ENCODE results near the gene OR4D2. TPM values are rescaled to one million over a fixed set of nuclear protein-coding genes. Genes with fewer than 3 reads are reported as not detected.

The OR4D2 gene
- polyA plus RNA-seq, 1 donor (not counting 4 experiments of a cell fraction or from before 2014, with no cell fraction given): not detected

DNA sequence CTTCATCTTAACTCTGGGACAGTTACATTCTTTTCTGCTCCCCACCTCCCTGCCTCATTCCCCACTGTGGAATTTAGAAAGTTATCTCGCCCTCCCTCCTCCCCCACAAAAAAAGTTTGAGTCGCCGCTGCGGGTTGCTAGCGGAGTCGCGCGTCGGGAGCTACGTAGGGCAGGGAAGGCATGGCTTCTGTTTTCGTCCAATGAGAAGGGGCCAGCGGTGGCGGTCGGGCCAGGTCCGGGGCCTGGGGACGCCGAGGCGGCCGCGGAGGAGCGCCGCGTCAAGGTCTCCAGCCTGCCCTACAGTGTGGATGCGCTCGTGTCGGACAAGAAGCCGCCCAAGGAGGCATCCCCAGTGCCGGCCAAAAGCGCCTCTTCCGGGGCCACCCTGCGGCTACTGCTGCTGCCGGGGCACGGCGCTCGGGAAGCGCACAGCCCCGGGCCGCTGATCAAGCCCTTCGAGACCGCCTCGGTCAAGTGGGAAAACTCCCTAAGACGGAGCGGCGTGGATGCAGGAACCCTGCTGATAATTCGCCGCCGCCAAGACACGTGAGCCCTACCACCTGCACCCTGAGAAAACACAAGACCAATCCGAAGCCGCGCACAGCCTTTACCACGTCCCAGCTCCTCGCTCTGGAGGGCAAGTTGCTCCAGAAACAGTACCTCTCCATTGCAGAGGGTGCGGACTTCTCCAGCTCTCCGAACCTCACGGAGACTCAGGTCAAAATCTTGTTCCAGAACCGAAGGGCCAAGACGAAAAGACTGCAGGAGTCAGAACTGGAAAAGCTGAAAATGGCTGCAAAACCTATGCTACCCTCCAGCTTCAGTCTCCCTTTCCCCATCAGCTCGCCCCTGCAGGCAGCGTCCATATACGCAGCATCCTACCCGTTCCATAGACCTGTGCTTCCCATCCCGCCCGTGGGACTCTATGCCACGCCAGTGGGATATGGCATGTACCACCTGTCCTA, 9.7 kb upstream of the OR4D2 start:
- H3K9me1 ChIP-seq (ENCODE audit: control insufficient read depth, extremely low read depth, insufficient read depth, low read length): no peaks in the 10 kb centered on the region
- peaks cover 48% of the 10 kb centered on the region for H3K27me3 ChIP-seq (ENCODE audit: control insufficient read depth, extremely low read depth, insufficient read depth, low read length)
- H3K9me3 ChIP-seq (ENCODE audit: control insufficient read depth, low read depth, low read length): no peaks in the 10 kb centered on the region
- H2AFZ ChIP-seq (ENCODE audit: control insufficient read depth, low read length): no peak overlapping the region
- TF ChIP-seq EZH2 (IDR thresholded peaks at IDR 0.05; ENCODE audit: low read length): peak; percentile 69
- TF ChIP-seq, protein P1, sequence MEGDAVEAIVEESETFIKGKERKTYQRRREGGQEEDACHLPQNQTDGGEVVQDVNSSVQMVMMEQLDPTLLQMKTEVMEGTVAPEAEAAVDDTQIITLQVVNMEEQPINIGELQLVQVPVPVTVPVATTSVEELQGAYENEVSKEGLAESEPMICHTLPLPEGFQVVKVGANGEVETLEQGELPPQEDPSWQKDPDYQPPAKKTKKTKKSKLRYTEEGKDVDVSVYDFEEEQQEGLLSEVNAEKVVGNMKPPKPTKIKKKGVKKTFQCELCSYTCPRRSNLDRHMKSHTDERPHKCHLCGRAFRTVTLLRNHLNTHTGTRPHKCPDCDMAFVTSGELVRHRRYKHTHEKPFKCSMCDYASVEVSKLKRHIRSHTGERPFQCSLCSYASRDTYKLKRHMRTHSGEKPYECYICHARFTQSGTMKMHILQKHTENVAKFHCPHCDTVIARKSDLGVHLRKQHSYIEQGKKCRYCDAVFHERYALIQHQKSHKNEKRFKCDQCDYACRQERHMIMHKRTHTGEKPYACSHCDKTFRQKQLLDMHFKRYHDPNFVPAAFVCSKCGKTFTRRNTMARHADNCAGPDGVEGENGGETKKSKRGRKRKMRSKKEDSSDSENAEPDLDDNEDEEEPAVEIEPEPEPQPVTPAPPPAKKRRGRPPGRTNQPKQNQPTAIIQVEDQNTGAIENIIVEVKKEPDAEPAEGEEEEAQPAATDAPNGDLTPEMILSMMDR (optimal IDR thresholded peaks at IDR 0.05 in 1 of 3, IDR thresholded peaks at IDR 0.05 in 1 of 3, conservative IDR thresholded peaks at IDR 0.05 in 1 of 3; ENCODE audit: extremely low read depth in 1 of 3, insufficient read depth in 2 of 3, low read length in 3 of 3): no peak
- DNase-seq (ENCODE audit: low read depth, low spot score) (no peak), FAIRE-seq (no peak)
- H3K36me3 ChIP-seq (ENCODE audit: control insufficient read depth in 2 of 2, extremely low read depth in 1 of 2, insufficient read depth in 2 of 2, low read length in 2 of 2): no peaks in the 10 kb centered on the region
- dilution Hi-C loops (cut with MboI; ENCODE audit: extremely low pct_ligation_motif_present, low sequenced_read_pairs): no loop called here
- H3K4me3 ChIP-seq (ENCODE audit: control insufficient read depth in 2 of 3, extremely low read depth in 1 of 3, insufficient read depth in 2 of 3, low read depth in 1 of 3, low read length in 3 of 3): peak overlapping the region in 2 of 3 experiments; percentile 4 to 17
- no peak overlapping the region for H3K27ac ChIP-seq (ENCODE audit: control insufficient read depth, insufficient read depth, low read length)
- peaks cover 2% of the 10 kb centered on the region for H3K4me1 ChIP-seq (ENCODE audit: control insufficient read depth, extremely low read depth, insufficient read depth, low read length)
- H3K9ac ChIP-seq (ENCODE audit: control insufficient read depth, extremely low read depth, insufficient read depth, low read length): no peak overlapping the region
- H4K20me1 ChIP-seq (ENCODE audit: control insufficient read depth, extremely low read depth, insufficient read depth, low read length): no peaks in the 10 kb centered on the region
- peak overlapping the region; percentile 61 for H3K4me2 ChIP-seq (ENCODE audit: control insufficient read depth, extremely low read depth, insufficient read depth, low read depth, low read length)
- no peaks in the 10 kb centered on the region for H3K79me2 ChIP-seq (ENCODE audit: control insufficient read depth, insufficient read depth, low read length)

DNA sequence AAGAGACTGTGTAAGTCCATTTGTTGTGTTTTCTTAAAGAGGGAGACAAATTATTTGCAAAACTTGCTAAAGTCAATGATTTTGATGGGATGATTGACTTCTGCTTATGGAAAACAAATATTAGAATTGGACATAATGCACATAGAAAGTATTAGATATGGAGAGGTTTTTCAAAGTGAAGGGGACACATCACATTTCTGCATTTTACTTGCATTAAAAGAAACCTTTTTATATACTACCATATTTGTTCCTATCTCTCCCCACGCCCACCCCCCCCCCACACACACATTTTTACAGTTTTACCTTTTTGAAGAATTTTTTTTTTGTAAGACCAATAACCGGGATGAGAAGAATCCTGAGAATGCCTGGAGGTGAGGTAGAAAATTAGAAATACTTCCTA, 8.6 kb upstream of the OR4D2 start:
- peaks cover 2% of the 10 kb centered on the region for H3K4me1 ChIP-seq (ENCODE audit: control insufficient read depth, extremely low read depth, insufficient read depth, low read length)
- peaks cover 52% of the 10 kb centered on the region for H3K27me3 ChIP-seq (ENCODE audit: control insufficient read depth, extremely low read depth, insufficient read depth, low read length)
- H3K9me3 ChIP-seq (ENCODE audit: control insufficient read depth, low read depth, low read length): no peaks in the 10 kb centered on the region
- FAIRE-seq (no peak), DNase-seq (ENCODE audit: low read depth, low spot score) (no peak)
- H3K9ac ChIP-seq (ENCODE audit: control insufficient read depth, extremely low read depth, insufficient read depth, low read length): no peak overlapping the region
- TF ChIP-seq, protein P1 (optimal IDR thresholded peaks at IDR 0.05 in 1 of 3, IDR thresholded peaks at IDR 0.05 in 1 of 3, conservative IDR thresholded peaks at IDR 0.05 in 1 of 3; ENCODE audit: extremely low read depth in 1 of 3, insufficient read depth in 2 of 3, low read length in 3 of 3): no peak
- no peak for TF ChIP-seq EZH2 (IDR thresholded peaks at IDR 0.05; ENCODE audit: low read length)
- H2AFZ ChIP-seq (ENCODE audit: control insufficient read depth, low read length): no peak overlapping the region
- dilution Hi-C loops (cut with MboI; ENCODE audit: extremely low pct_ligation_motif_present, low sequenced_read_pairs): no loop called here
- H4K20me1 ChIP-seq (ENCODE audit: control insufficient read depth, extremely low read depth, insufficient read depth, low read length): no peaks in the 10 kb centered on the region
- H3K79me2 ChIP-seq (ENCODE audit: control insufficient read depth, insufficient read depth, low read length): no peaks in the 10 kb centered on the region
- no peak overlapping the region for H3K4me3 ChIP-seq (ENCODE audit: control insufficient read depth in 2 of 3, extremely low read depth in 1 of 3, insufficient read depth in 2 of 3, low read depth in 1 of 3, low read length in 3 of 3)
- H3K4me2 ChIP-seq (ENCODE audit: control insufficient read depth, extremely low read depth, insufficient read depth, low read depth, low read length): no peak overlapping the region
- no peaks in the 10 kb centered on the region for H3K36me3 ChIP-seq (ENCODE audit: control insufficient read depth in 2 of 2, extremely low read depth in 1 of 2, insufficient read depth in 2 of 2, low read length in 2 of 2)
- H3K27ac ChIP-seq (ENCODE audit: control insufficient read depth, insufficient read depth, low read length): no peak overlapping the region
- H3K9me1 ChIP-seq (ENCODE audit: control insufficient read depth, extremely low read depth, insufficient read depth, low read length): no peaks in the 10 kb centered on the region

Data from keratinocyte (primary cell).